ENCODE results near the gene SNAPC1. TPM values are rescaled to one million over a fixed set of nuclear protein-coding genes. Genes with fewer than 3 reads are reported as not detected.

The SNAPC1 gene
- total and polyA plus RNA-seq, 8 donors: 0.87 to 2.7 (median 1.8) TPM

DNA sequence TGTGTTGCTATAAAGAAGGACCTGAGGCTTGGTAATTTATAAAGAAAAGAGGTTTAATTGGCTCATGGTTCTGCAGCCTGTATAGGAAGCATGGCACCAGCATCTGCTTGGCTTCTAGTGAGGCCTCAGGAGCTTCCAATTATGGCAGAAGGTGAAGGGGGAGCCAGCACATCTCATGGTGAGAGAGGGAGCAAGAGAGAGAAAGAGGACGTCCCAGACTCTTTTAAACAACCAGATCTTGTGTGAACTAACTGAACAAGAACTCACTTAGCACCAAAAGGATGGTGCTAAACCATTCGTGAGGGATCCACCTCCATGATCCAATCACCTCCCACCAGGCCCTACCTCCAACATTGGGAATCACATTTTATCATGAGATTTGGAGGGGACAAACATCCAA lies 6.1 kb upstream of the SNAPC1 start:
- intact Hi-C loops (cut with DNase I): no loop called here
- no peak for DNase-seq
- no peak overlapping the region for H3K4me3 ChIP-seq
- ATAC-seq: no peak
- no peaks in the 10 kb centered on the region for H3K27me3 ChIP-seq
- 53 to 77% methylated on average over 2 of the region's 2 CpGs for WGBS, 2 donors
- TF ChIP-seq CTCF (IDR thresholded peaks at IDR 0.05): no peak
- H3K4me1 ChIP-seq: peaks cover 0 to 7% (median 0%) of the 10 kb centered on the region in 3 donors
- no peaks in the 10 kb centered on the region for H3K9me3 ChIP-seq
- FAIRE-seq: no peak
- H3K36me3 ChIP-seq: no peaks in the 10 kb centered on the region
- H3K27ac ChIP-seq: no peak overlapping the region

DNA sequence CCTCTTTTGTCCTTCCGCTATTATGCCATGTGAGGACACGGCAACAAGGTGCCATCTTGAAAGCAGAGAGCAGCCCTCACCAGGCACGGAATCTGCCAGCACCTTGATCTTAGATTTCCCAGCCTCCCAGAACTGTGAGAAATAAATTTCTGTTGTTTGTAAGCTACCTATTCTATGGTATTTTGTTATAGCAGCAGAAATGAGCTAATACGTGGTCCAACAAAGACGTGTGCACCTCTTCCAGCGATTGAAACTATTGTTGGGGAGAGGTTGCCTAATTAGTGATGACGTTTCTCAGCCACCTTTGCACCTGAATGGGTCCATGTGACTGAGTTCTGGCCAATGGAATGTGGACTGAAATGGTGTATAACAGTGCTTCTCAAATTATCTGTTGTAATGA lies 2.3 kb upstream of the SNAPC1 start:
- FAIRE-seq (no peak), ATAC-seq (no peak), DNase-seq (no peak)
- no peaks in the 10 kb centered on the region for H3K36me3 ChIP-seq
- H3K27me3 ChIP-seq: no peaks in the 10 kb centered on the region
- H3K9me3 ChIP-seq: no peaks in the 10 kb centered on the region
- H3K4me1 ChIP-seq: peaks cover 0 to 14% (median 6%) of the 10 kb centered on the region in 3 donors
- intact Hi-C loops (cut with DNase I): no loop called here
- H3K27ac ChIP-seq: no peak overlapping the region
- no peak for TF ChIP-seq CTCF (IDR thresholded peaks at IDR 0.05)
- H3K4me3 ChIP-seq: no peak overlapping the region
- WGBS, 2 donors: 89 to 90% methylated on average over 7 of the region's 7 CpGs

DNA sequence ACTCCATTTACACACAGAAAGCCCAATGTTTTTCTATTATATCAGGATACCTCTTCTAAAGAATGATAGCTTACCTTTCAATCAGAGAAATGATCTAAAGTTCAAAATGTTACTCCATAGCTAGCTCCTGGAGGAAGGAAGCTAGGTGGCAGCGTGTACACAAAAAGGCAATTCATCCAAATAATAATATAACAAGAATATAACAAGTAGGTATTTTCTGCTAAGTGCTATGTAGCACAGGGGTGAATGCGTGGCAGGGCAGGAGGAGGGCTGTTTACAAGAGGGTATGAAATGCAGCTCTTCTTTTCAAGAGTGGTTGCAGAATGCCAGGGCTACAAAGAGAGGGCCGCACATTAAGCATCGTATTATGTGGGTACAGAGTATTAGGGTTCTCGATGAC lies 663 bp upstream of the SNAPC1 start:
- ATAC-seq: peak in 3 of 4 donors; percentile 2 to 5 (median 2)
- Histone ChIP-seq H3K4me1 (peaks cover 0 to 14% (median 6%) of the 10 kb centered on the region in 3 donors), H3K27ac (peak overlapping the region in 3 of 4 donors; percentile 67 to 90 (median 86)), H3K27me3 (no peaks in the 10 kb centered on the region), H3K4me3 (peak overlapping the region in 2 of 4 donors; percentile 67 to 79), H3K9me3 (no peaks in the 10 kb centered on the region), H3K36me3 (no peaks in the 10 kb centered on the region)
- intact Hi-C loops (cut with DNase I): no loop called here
- no peak for FAIRE-seq
- WGBS, 2 donors: 60% methylated on average over 5 of the region's 5 CpGs
- DNase-seq: no peak
- TF ChIP-seq CTCF (IDR thresholded peaks at IDR 0.05): no peak

GRCh38 chr14:61764342-61765122 lies 2.3 kb downstream of the SNAPC1 start:
- Histone ChIP-seq H3K27me3 (no peaks in the 10 kb centered on the region), H3K9me3 (no peaks in the 10 kb centered on the region), H3K4me3 (no peak overlapping the region), H3K4me1 (peaks cover 0 to 14% (median 6%) of the 10 kb centered on the region in 3 donors), H3K27ac (no peak overlapping the region), H3K36me3 (no peaks in the 10 kb centered on the region)
- no peak for FAIRE-seq
- no peak for TF ChIP-seq CTCF (IDR thresholded peaks at IDR 0.05)
- DNase-seq: no peak
- intact Hi-C loops (cut with DNase I): no loop called here
- no peak for ATAC-seq
- 80 to 87% methylated on average over 5 of the region's 5 CpGs for whole genome bisulfite sequencing, 2 donors

Data from pancreas (tissue), 10 donors.